ENCODE measurements around the gene GOSR2. TPM values are rescaled to one million over a fixed set of nuclear protein-coding genes. Genes with fewer than 3 reads are reported as not detected.

GOSR2 gene
- total and polyA plus RNA-seq, 2 of the 13 experiments (the other 11 are each of a cell fraction or from before 2014, with no cell fraction given) = 61.5 to 63.9 TPM

DNA sequence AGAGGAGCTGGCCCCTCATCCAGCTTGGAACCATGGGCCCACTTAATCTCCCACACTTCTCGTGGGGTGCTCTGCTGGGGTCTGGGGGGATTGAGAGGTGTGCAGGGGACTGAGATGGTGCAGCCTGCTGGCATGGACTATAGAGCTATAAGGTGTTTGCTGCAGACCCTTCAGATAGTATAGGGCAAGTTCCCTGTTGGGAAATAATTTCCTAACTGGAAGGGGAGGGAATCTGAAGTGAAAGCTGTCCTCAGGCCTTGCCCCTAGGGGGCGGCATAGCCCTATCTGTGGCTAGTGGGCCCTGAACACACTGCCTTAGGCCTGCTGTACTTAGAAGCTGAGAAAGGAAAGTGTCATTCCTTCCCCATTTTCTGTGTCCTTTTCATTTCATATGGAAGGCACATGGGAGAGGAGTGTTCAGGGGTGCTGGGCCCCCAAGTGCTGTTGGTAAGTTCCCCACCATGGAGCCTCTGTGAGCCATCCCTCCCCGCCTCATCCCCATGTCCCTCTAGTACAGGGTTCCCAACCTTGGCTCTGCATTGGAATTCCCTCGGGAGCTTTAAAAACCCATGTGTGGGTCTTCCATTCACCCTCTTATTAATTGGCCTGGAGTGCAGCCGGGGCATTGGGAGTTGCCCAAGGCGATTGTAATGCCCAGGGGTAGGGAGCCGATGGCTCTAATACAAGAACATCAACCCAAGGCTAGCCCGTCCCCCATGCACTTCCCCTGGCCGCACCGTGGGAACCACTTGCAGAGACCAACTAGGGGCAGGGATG is 19.7 kb downstream of the GOSR2 start (continued):
- TF ChIP-seq, protein P1, sequence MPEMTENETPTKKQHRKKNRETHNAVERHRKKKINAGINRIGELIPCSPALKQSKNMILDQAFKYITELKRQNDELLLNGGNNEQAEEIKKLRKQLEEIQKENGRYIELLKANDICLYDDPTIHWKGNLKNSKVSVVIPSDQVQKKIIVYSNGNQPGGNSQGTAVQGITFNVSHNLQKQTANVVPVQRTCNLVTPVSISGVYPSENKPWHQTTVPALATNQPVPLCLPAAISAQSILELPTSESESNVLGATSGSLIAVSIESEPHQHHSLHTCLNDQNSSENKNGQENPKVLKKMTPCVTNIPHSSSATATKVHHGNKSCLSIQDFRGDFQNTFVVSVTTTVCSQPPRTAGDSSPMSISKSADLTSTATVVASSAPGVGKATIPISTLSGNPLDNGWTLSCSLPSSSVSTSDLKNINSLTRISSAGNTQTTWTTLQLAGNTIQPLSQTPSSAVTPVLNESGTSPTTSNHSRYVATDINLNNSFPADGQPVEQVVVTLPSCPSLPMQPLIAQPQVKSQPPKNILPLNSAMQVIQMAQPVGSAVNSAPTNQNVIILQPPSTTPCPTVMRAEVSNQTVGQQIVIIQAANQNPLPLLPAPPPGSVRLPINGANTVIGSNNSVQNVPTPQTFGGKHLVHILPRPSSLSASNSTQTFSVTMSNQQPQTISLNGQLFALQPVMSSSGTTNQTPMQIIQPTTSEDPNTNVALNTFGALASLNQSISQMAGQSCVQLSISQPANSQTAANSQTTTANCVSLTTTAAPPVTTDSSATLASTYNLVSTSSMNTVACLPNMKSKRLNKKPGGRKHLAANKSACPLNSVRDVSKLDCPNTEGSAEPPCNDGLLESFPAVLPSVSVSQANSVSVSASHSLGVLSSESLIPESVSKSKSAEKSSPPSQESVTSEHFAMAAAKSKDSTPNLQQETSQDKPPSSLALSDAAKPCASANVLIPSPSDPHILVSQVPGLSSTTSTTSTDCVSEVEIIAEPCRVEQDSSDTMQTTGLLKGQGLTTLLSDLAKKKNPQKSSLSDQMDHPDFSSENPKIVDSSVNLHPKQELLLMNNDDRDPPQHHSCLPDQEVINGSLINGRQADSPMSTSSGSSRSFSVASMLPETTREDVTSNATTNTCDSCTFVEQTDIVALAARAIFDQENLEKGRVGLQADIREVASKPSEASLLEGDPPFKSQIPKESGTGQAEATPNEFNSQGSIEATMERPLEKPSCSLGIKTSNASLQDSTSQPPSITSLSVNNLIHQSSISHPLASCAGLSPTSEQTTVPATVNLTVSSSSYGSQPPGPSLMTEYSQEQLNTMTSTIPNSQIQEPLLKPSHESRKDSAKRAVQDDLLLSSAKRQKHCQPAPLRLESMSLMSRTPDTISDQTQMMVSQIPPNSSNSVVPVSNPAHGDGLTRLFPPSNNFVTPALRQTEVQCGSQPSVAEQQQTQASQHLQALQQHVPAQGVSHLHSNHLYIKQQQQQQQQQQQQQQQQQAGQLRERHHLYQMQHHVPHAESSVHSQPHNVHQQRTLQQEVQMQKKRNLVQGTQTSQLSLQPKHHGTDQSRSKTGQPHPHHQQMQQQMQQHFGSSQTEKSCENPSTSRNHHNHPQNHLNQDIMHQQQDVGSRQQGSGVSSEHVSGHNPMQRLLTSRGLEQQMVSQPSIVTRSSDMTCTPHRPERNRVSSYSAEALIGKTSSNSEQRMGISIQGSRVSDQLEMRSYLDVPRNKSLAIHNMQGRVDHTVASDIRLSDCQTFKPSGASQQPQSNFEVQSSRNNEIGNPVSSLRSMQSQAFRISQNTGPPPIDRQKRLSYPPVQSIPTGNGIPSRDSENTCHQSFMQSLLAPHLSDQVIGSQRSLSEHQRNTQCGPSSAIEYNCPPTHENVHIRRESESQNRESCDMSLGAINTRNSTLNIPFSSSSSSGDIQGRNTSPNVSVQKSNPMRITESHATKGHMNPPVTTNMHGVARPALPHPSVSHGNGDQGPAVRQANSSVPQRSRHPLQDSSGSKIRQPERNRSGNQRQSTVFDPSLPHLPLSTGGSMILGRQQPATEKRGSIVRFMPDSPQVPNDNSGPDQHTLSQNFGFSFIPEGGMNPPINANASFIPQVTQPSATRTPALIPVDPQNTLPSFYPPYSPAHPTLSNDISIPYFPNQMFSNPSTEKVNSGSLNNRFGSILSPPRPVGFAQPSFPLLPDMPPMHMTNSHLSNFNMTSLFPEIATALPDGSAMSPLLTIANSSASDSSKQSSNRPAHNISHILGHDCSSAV (CRISPR knock-in tag; IDR thresholded peaks at IDR 0.05; ENCODE audit: borderline replicate concordance) = no peak
- TF ChIP-seq ZSCAN21 (CRISPR knock-in tag; IDR thresholded peaks at IDR 0.05; ENCODE audit: borderline replicate concordance) (peak; percentile 42; the same call in 1 of the 2 replicates), ARHGAP35 (CRISPR knock-in tag; IDR thresholded peaks at IDR 0.05; ENCODE audit: borderline replicate concordance) (no peak), ZNF615 (CRISPR knock-in tag; IDR thresholded peaks at IDR 0.05; ENCODE audit: borderline replicate concordance) (no peak), NFIB (CRISPR knock-in tag; IDR thresholded peaks at IDR 0.05; ENCODE audit: borderline replicate concordance) (no peak), STAG1 (CRISPR knock-in tag; IDR thresholded peaks at IDR 0.05) (peak; percentile 87), ZNF746 (CRISPR knock-in tag; IDR thresholded peaks at IDR 0.05) (no peak), ZNF772 (CRISPR knock-in tag; IDR thresholded peaks at IDR 0.05) (peak; percentile 39; the same call in 1 of the 2 replicates)
- TF ChIP-seq, protein P2, sequence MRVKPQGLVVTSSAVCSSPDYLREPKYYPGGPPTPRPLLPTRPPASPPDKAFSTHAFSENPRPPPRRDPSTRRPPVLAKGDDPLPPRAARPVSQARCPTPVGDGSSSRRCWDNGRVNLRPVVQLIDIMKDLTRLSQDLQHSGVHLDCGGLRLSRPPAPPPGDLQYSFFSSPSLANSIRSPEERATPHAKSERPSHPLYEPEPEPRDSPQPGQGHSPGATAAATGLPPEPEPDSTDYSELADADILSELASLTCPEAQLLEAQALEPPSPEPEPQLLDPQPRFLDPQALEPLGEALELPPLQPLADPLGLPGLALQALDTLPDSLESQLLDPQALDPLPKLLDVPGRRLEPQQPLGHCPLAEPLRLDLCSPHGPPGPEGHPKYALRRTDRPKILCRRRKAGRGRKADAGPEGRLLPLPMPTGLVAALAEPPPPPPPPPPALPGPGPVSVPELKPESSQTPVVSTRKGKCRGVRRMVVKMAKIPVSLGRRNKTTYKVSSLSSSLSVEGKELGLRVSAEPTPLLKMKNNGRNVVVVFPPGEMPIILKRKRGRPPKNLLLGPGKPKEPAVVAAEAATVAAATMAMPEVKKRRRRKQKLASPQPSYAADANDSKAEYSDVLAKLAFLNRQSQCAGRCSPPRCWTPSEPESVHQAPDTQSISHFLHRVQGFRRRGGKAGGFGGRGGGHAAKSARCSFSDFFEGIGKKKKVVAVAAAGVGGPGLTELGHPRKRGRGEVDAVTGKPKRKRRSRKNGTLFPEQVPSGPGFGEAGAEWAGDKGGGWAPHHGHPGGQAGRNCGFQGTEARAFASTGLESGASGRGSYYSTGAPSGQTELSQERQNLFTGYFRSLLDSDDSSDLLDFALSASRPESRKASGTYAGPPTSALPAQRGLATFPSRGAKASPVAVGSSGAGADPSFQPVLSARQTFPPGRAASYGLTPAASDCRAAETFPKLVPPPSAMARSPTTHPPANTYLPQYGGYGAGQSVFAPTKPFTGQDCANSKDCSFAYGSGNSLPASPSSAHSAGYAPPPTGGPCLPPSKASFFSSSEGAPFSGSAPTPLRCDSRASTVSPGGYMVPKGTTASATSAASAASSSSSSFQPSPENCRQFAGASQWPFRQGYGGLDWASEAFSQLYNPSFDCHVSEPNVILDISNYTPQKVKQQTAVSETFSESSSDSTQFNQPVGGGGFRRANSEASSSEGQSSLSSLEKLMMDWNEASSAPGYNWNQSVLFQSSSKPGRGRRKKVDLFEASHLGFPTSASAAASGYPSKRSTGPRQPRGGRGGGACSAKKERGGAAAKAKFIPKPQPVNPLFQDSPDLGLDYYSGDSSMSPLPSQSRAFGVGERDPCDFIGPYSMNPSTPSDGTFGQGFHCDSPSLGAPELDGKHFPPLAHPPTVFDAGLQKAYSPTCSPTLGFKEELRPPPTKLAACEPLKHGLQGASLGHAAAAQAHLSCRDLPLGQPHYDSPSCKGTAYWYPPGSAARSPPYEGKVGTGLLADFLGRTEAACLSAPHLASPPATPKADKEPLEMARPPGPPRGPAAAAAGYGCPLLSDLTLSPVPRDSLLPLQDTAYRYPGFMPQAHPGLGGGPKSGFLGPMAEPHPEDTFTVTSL (CRISPR knock-in tag; IDR thresholded peaks at IDR 0.05; ENCODE audit: borderline replicate concordance) = no peak
- TF ChIP-seq, protein P3, sequence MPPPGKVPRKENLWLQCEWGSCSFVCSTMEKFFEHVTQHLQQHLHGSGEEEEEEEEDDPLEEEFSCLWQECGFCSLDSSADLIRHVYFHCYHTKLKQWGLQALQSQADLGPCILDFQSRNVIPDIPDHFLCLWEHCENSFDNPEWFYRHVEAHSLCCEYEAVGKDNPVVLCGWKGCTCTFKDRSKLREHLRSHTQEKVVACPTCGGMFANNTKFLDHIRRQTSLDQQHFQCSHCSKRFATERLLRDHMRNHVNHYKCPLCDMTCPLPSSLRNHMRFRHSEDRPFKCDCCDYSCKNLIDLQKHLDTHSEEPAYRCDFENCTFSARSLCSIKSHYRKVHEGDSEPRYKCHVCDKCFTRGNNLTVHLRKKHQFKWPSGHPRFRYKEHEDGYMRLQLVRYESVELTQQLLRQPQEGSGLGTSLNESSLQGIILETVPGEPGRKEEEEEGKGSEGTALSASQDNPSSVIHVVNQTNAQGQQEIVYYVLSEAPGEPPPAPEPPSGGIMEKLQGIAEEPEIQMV (CRISPR knock-in tag; IDR thresholded peaks at IDR 0.05; ENCODE audit: low read depth) = no peak; the same call in 1 of the 2 replicates
- TF ChIP-seq, protein P4, sequence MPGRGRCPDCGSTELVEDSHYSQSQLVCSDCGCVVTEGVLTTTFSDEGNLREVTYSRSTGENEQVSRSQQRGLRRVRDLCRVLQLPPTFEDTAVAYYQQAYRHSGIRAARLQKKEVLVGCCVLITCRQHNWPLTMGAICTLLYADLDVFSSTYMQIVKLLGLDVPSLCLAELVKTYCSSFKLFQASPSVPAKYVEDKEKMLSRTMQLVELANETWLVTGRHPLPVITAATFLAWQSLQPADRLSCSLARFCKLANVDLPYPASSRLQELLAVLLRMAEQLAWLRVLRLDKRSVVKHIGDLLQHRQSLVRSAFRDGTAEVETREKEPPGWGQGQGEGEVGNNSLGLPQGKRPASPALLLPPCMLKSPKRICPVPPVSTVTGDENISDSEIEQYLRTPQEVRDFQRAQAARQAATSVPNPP (CRISPR knock-in tag; IDR thresholded peaks at IDR 0.05) = no peak

Data from HepG2 (cell line).